NCI-H1930 (cell line): ENCODE measurements around the gene PLCL1.

Experiments
- DNase-seq, 2 experiments: peaks; one replicate each; lab custom pipeline; 2025; lab: John Stamatoyannopoulos, UW

PLCL1 gene

DNA sequence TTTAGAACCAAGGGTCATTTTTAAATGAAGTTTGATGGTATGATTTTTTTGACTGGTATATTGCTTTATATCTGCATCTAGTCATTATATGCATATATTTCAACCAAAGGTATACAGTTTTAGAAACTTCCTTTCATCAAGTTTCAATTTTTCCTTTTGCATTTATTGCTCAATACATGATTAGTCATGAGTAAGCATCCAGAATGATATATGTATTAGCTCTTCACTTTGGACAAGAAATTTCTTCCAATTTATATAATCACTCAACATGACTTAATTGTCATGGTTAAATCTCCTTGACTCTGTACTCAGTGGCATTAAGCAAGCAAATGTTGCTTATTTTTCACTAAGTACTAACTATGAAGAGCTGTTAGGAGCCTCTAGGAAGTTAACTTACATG is 123.6 kb downstream of the PLCL1 start:
- DNase-seq, result no peak

DNA sequence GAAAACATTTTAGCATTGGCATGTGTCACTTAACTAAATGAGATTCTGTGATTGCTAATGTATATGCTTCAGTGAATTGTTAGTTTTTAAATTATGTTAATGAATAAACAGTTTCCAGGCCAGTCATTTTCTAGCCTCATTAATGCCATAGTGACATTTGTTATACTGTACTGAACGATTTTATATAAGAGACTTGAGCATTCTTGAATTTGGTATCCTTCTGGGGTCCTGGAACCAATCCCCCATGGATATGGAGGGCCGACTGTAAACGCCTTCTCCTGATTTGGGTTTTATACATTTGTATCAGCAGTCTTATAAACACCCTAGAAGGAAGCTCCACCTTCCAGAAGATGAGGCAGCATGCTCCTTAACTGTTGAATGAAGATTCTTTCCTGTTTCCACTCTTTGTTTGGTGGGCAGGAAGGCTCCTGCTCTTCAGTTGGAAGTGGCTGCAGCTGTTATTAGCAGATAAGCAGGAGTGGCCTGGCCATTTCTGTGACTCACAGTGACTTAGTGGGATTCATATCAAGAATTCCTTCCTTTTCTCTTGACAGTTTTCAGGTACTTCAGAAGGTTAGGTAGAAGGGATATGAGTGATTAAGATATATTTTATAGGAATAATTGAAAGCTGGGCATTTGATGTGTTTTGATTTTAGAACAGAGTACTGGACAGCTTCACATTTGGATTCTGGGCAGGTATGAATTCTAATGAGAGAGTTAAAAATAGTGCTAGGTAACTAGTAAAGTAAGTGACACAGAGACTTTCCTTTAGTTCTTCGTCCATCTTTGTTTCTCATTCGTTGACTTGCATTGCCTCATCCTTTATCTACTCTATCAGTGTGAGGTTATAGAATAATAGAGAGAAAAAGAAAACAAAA is 124.9 kb downstream of the PLCL1 start:
- DNase-seq, result no peak

DNA sequence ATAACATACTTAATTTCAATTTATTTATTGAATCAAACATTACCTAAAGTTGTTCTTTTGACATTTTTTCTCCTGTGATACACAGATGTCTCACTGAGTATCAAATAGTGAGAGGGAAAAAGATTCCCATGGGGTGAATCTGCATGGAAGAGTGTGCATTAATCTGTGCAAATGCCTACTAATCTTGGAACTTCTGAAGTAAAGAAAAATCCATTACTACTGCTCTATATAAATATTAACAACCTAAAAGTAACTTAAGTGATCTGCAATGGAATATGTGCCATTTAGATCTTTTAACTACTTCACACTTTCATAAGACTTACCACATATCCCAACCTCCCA is 125.5 kb downstream of the PLCL1 start:
- no peak for DNase-seq

DNA sequence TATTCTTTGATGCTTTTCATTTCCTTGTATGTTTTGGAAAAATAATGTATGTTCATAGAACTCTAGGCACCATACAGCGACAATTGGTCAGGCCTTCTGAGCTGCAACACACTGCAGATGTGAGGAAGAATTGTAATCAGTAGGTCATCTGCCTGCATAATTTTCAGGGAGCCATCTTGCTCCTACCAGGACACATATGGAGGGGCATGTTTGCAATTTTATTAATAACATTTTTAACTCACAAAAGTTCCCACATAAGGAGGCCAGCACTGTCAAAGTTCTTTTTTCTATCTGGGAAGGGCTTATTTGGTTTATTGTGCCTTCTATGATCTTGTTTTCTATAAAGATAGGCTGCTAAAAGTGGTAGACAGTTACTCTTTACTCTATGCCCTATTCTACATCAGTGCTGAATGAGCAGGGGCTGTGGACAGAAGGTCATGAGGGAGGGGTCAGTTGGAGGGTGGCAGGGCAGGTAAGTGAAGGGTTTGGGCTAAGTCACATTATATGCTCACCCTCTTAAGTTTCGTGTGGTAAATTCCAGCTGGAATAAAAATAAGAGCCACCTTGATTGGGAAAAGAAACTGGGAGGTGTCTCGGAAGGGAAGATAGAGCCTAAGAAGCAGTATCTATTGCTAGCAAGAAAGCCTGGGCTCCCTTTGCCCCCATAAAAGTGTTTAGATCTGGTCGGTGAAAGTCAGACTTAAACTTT is 126.3 kb downstream of the PLCL1 start:
- DNase-seq, result no peak

DNA sequence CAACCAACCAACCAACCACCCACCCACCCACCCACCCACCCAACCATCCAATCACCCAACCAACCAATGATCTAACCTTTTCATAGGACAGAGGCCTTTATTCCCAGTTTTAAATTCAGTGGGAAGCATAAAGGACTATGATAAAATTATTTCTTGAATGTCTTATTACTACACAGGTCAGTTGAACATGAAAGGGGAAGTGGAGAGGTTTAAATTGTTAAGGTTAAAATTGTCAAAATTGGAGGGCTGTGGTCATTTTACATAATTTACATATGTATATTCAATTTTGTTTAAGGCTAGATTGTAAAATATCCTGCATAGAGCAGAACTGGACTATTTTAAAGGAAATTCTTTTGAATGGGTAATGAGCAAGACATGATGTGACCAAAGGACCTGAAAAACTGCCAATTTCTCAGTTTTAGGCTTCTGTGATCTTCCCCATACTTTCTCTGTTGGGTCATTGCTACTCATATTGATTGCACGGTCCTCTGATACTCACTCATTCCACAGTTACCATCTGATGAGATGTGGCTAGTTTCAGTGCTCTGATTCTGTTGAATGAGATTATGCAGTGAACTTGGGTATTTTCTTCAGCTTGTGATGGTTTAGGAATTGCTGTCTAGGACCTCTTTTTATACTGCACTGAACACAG is 127.4 kb downstream of the PLCL1 start:
- no peak for DNase-seq

DNA sequence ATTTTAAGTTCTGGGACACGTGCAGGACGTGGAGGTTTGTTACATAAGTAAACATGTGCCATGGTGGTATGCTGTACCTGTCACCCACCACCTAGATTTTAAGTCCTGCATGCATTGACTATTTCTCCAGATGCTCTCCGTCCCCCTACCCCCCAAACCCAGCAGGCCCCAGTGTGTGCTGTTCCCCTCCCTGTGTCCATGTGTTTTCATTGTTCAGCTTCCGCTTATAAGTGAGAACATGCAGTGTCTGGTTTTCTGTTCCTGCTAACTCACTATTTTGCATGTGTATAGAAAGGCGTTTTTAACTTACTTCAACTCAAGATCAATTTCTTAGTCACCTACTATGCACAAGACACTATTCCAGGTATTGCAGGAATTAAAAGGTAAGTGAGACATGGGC is 128.0 kb downstream of the PLCL1 start:
- no peak for DNase-seq

DNA sequence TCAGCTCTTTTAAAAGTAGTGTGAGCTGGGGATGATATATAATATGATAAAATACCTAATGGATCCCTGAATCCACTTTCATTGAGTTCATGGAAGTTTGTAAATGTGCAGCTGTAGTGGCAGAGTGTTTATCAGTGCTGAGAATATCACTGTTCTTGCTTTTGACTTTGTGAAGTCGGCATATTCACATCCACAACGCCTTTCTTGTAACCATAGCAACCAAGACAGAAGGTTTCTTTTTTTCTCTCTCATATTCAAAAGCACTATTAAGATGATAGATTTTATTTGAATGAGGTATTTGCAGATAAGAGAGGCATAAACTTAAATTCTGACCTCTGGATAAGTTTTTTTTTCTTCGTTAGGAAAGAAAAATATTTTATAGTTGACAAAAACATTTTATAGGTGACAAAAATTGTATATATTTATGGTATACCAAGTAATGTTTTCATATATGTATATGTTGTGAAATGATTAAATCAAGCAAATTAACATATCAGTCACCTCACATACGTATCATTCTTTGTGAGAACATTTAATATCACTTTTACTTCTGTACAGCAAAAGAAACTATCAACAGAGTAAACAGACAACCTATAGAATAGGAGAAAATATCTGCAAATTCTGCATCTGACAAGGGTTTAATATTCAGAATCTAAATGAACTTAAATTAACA is 130.0 kb downstream of the PLCL1 start:
- DNase-seq, result no peak

DNA sequence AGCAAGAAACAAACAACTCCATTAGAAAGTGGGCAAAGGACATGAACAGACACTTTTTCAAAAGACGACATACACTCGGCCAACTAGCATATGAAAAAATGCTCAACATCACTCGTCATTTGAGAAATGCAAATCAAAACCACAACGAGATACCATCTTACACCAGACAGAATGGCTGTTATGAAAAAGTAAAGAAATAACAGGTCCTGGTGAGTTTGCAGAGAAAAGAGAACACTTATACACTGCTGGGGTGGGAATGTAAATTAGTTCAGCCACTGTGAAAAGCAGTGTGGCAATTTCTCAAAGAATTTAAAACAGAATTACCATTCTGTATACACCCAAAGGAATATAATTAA is 130.5 kb downstream of the PLCL1 start:
- DNase-seq, result no peak

DNA sequence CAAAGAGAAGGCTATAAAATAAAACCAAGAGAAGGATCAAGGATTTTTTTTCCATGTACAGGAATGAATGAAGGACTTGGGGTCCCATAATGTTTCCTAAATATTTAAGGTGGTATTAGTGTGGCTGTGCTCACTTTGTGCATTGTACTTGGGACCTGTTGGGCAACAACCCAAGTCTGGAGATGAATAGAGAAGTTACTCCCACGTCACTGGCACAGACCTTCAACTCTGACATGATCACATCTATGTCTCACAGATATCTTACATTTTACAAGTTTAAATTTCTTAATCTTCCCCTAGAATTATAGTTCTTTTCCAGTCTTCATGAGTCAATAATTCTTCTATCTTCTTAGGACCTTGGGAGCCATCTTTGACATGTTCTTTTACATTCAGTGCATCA is 133.4 kb downstream of the PLCL1 start:
- no peak for DNase-seq

DNA sequence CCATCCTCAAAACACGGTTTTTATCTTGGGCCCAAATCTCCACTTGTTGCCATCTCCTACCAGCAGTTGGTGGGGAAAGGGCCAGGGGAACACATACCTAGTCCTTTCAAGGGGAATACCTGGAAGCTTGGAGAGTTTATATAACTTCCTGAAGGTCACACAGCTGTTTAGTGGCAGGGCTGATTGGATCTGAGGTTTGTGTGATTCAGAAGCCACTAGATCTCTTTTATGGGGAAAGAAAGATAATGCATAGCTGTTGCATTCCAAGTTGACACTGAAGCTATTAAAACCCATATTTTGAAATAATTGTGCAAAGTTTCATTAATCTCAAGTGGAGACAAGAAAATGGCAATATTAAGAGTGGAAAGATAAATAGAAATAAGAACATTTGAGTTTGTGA is 134.2 kb downstream of the PLCL1 start:
- no peak for DNase-seq

DNA sequence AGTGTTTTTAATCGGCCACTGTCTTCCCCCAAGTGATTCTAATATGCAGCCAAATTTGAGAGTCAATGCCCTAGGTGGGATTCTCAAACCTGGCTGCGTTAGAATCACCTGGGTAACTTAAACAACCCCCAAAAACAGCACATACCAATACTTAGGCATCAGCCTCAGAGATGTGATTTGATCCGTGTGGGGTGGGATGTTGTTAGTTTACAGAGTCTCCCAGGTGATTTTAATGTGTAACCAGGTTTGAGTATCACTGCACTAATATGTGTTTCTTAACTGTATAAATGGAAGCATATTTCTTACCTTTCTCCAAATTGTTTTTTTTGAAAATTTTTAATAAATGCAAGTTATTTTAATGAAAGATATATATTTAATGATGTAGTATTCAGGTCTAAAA is 135.4 kb downstream of the PLCL1 start:
- DNase-seq, result no peak

DNA sequence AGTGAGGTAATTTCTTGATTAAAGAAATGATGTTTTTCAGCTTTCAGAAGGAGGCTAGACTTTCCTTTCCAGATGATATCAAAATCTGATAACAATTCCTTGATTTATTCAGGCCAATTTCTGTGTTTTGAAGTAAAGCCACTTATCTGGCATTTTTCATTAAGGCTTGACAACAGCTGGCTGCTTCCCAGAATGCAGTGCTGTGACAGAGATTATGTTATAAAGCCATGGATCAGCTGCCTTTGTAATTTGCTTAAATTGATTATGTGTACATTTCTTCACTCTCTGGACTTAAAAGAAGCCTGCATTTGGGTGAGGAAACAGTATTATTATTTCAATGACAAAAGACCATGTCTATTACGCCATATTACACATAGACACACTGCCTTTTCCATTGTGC is 136.0 kb downstream of the PLCL1 start:
- no peak for DNase-seq

DNA sequence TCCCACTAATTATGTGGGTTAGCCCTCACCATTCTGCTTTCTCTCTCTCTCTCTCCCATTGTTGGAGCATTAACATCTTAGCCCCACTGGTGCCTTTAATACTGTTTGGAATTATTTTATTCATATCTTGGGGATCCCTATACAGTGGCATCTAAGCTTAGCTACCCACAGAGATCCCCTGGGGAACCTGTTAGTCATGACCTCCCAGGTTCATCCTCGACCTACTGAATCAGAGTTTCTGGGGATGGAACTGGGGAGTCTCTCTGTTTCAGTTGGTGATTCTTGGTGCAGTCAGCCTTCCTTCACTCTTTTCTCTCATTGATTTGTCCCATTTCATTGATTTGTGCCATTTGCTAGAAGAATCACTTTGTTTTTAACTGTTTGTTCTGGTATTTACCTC is 137.3 kb downstream of the PLCL1 start:
- no peak for DNase-seq

DNA sequence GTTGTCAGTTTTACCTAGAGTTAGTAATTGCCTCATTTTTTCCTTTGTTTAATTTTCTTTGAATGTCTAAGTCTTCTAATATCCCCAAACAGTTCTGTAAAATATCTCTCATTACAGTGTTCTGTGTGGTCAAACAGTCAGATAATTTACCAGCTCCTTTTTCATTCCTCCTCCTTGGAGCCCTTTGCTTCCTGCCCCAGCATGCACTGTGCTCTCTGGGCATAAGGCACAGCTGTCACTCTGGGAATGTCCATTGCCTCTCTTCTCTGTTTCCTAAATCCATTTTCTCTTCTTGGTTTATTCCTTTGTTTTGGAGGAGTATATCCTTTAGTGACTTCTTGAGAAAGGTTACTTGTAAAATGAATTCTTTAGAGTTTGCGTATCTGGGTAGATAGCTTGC is 139.3 kb downstream of the PLCL1 start:
- no peak for DNase-seq

DNA sequence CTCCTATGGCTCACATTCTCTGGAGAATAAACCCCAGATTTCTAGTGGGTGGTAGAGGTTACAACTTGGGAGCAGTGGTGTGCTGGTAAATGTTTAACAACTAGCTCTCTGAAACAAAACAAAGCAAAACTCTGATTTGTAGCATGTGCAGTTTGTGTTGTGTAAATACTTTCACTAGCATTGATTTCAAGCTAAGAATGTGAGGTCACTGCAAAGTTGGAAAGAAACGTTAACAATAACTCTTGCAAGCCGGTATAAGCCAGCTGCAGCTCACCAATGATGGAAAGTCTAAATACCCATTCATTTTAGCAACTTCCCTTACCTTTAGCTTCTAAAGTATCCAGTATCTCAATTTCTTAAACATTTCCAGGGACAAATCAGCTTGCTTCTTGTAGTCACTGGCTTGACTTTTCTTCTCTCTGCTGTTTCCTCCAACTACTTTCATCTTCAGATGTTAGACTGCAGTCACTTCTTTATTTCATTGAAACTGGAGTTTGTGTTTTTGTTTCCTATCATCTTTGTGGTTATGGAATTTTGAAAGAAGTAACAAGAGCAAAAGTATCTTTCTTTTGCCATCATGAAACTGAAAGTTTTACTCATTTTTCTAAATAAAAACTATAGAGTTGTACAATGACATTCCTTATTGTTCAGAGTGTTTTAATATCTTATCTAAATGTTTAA is 140.2 kb downstream of the PLCL1 start:
- DNase-seq, result no peak

DNA sequence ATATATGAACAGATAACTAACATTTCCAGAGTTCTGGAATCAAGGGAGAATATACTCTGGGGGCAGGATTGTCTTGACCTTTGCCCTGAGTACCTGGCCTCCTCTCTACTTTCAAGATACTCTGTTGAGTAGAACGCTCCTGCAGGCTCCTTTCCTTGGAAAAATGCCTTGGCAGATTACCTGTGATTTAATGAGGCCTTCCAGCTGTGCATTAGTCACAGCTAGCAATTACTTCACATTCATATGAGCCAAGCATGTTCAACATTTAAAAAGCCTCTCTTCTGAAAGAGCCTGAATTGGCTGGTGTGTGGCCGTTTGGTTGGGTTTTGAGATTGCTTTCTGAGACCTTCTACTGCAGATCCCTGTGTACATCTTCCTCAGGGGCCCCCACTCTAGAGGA is 142.2 kb downstream of the PLCL1 start:
- DNase-seq, result no peak

DNA sequence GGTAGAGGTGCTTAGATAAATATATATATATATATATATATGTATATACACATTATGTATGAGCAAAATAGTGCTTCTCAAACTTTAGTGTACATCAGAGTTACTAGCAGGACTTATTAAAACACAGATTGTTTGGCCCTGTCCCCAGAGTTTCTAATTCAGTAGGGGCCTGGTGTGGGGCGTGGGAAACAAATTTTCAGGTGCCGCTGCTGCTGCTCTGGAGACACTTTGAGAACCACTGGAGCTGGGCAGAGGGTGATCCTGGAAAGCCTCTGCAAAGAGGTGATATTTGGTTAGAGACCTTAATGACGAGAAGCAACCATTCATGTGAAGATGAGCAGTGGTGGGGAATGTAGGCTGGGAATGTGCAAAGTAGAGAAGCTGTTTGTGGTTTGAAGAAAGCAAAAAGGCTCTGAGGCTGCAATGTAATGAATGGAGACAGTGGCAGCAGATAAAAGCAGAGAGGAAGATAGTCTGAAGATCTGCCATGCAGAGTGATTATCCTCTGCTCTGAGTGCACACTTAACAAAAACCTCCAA is 142.9 kb downstream of the PLCL1 start:
- no peak for DNase-seq

DNA sequence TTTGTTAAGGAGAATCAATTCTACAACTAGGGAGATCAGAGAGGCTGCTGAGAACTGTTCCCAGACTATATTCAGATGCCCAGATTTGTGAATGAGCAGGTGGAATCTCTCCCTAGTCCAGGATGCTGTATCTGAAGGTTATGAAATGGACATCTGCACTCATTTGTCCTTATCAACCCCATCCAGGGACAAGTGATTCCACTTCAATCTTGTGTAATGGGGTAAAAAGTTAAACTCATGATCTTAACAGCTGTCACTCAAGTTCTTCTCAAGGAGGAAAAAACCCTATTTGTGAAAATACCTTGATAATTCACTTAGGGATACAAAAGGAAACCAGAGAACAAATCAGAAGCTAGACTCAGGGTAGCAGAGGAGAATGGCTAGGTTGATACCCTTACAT is 144.8 kb downstream of the PLCL1 start:
- no peak for DNase-seq

DNA sequence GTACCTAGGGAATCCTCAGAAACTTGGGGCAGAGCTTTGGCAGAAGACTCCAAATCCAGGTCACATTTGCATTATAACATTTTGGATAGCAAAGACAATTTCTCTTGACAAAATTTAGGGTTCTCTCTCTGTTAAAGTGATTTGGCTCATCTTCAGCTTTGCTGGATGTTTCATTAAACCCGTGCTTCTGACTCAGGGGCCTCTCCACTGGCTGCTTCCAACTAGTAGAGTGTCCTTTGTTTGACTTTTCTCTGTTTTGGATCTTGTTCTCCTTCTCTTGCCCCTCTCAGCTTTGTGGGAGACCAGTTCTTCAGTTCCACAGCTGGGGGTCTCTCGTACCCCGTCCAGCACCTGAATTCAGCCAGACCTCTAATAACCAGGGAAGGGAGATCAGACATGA is 145.6 kb downstream of the PLCL1 start:
- DNase-seq, result no peak

DNA sequence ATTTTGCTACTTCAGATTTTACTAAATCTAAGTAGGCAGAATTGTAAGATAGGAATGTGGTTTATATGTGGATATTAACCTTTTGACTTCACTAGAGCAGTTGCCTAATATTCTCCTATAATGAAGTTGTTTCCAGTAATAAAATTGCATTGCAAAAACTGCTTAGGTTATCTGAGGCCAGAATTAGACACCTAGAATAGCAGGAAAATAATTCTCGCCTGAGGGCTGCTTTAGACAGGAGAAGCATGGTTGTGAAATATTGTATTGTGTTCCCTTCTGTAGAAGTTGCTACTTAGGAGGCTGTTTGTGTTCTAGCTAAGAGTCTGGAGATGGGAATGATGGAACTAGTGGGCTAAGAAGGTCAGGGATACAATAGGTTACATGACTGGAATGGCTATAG is 146.3 kb downstream of the PLCL1 start:
- no peak for DNase-seq

DNA sequence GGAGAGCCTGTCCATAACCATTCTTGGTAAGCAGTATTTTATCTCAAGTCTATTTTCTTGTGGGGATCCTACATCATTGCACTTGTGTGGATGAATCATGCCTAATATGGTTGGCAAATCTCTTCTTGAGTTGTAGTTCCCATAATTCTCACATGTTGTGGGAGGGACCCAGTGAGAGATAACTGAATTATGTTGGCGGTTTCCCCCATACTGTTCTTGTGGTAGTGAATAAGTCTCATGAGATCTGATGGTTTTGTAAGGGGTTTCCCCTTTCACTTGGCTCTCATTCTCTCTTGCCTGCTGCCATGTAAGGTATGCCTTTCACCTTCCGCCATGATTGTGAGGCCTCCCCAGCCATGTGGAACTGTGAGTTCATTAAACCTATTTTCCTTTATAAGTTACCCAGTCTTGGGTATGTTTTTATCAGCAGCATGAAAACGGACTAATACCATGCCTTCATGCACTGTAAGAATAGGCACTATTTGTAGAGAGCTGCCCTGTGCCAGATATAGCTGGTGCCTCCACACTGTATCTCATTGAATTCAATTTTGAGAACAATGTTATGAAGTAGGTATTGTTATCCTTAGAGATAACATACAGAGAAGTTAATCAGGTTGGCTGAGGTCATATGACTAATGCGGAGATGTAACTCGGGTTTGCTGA is 148.3 kb downstream of the PLCL1 start:
- no peak for DNase-seq
